HEK293 (cell line): Measurements from ENCODE around the gene CHCHD6.

Source experiments
- SCRT2 ChIP-seq: fragments of 450-650 bp; formaldehyde crosslinking; IDR thresholded peaks from 2 replicates; pipeline ENCODE4 v1.5.1; 2016; ENCODE audit warnings: missing biosample characterization, missing genetic modification characterization
- ZNF302 ChIP-seq: fragments of 450-650 bp; formaldehyde crosslinking; IDR thresholded peaks from 2 replicates; pipeline ENCODE4 v1.5.1; 2016; ENCODE audit warnings: missing biosample characterization, missing genetic modification characterization, low read depth
- ZNF514 ChIP-seq: fragments of 450-650 bp; formaldehyde crosslinking; IDR thresholded peaks from 2 replicates; pipeline ENCODE4 v1.5.1; 2016; ENCODE audit warnings: missing biosample characterization, missing genetic modification characterization
- TF ChIP-seq, protein P1 (sequence below): fragments of 450-650 bp; formaldehyde crosslinking; conservative IDR thresholded peaks from 2 replicates; pipeline ENCODE4 v1.5.1; 2016; ENCODE audit warnings: low read depth, missing biosample characterization, missing genetic modification characterization

DNA sequence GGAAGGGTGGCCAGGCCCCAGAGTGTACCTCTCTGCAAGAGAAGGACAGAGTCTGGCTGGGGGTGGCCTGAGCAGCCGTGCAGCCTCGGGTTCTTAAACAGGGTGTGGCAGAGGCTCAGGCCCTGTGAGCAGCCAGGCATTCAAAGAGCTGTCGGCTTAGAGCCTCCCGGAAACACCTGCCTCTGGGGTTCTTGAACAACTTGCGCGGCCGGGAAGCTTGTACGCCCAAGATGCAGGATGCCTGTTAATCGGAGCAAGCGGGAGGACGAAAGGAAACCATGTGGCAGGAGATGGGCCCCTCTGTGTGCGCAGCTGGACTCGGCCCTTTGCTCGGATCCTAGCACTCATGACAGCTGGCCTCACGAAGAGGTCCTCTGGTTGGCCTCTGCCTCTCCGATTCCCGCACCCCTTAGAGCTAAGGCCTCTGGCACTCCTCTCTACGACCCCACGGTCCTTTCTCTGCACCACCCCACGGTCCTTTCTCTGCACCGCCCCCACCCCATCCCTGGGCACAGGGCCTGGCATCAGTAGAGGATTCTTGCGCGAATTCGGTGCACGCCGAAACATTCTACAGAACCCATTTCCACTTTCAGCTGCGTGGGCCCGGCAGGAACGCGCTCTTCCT lies 25.2 kb upstream of the CHCHD6 start:
- no peak for TF ChIP-seq ZNF302 (tag by site-specific recombination)
- TF ChIP-seq, protein P1, sequence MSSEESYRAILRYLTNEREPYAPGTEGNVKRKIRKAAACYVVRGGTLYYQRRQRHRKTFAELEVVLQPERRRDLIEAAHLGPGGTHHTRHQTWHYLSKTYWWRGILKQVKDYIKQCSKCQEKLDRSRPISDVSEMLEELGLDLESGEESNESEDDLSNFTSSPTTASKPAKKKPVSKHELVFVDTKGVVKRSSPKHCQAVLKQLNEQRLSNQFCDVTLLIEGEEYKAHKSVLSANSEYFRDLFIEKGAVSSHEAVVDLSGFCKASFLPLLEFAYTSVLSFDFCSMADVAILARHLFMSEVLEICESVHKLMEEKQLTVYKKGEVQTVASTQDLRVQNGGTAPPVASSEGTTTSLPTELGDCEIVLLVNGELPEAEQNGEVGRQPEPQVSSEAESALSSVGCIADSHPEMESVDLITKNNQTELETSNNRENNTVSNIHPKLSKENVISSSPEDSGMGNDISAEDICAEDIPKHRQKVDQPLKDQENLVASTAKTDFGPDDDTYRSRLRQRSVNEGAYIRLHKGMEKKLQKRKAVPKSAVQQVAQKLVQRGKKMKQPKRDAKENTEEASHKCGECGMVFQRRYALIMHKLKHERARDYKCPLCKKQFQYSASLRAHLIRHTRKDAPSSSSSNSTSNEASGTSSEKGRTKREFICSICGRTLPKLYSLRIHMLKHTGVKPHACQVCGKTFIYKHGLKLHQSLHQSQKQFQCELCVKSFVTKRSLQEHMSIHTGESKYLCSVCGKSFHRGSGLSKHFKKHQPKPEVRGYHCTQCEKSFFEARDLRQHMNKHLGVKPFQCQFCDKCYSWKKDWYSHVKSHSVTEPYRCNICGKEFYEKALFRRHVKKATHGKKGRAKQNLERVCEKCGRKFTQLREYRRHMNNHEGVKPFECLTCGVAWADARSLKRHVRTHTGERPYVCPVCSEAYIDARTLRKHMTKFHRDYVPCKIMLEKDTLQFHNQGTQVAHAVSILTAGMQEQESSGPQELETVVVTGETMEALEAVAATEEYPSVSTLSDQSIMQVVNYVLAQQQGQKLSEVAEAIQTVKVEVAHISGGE (tag by site-specific recombination): no peak
- TF ChIP-seq ZNF514: no peak
- TF ChIP-seq SCRT2 (tag by site-specific recombination): no peak
